GF-D8 (cell line): Measurements from ENCODE around the gene ODAM.
"Not testable (repeated sequence)": the region's sequence is repeated elsewhere in the genome, so short reads cannot be mapped to it uniquely, and the experiment has no call there.

Experiments used
- DNase-seq: peaks from one replicate; lab custom pipeline; 2025; lab: John Stamatoyannopoulos, UW

The ODAM gene

GRCh38 chr4:70221818-70222217, 26.3 kb downstream of the ODAM start:
- DNase-seq, result not testable (repeated sequence)

GRCh38 chr4:70225824-70226223, 30.3 kb downstream of the ODAM start, which contains the start of gene FDCSP:
Gene FDCSP (plus strand): TSS chr4:70226124. CDS start chr4:70231195, 5,071 bp downstream.
- no peak for DNase-seq

GRCh38 chr4:70236125-70236524, 40.6 kb downstream of the ODAM start:
- DNase-seq, result no peak

- no peak for DNase-seq
Observed at GRCh38 chr4:70239131-70239883, 43.8 kb downstream of the ODAM start.

GRCh38 chr4:70239884-70240591, 44.5 kb downstream of the ODAM start:
- DNase-seq, result no peak

- DNase-seq, result not testable (repeated sequence)
Observed at GRCh38 chr4:70242297-70242696, 46.8 kb downstream of the ODAM start, which contains the start of gene CSN3. Gene CSN3 (plus strand): TSS chr4:70242597. CDS start chr4:70244820, 2,223 bp downstream.

GRCh38 chr4:70243091-70243490, 47.6 kb downstream of the ODAM start:
- no peak for DNase-seq

GRCh38 chr4:70251250-70251944, 55.9 kb downstream of the ODAM start:
- no peak for DNase-seq

GRCh38 chr4:70251945-70252277, 56.4 kb downstream of the ODAM start:
- no peak for DNase-seq
